Upper lobe of right lung (tissue), 1 donor: ENCODE measurements around the gene PARD3B. TPM values are rescaled to one million over a fixed set of nuclear protein-coding genes. Genes with fewer than 3 reads are reported as not detected.

Experiments used
- ATAC-seq: fragments of 200-7000 bp; cut with Tn5 transposase; one replicate; pipeline ENCODE4 v1.9.1; 2020; ENCODE audit warnings: mild to moderate bottlenecking, moderate library complexity
- DNase-seq: peaks from one replicate; pipeline ENCODE4 v3.0.0-alpha.2; 2020
- H3K27ac ChIP-seq: fragments of 200-600 bp; one replicate; pipeline ENCODE4 v1.8.0; 2022
- H3K27me3 ChIP-seq: fragments of 200-600 bp; one replicate; pipeline ENCODE4 v1.8.0; 2022; ENCODE audit warnings: mild to moderate bottlenecking
- H3K36me3 ChIP-seq: fragments of 200-600 bp; one replicate; pipeline ENCODE4 v1.8.0; 2022
- H3K4me1 ChIP-seq: fragments of 200-600 bp; one replicate; pipeline ENCODE4 v1.8.0; 2022
- H3K4me3 ChIP-seq: fragments of 200-600 bp; one replicate; pipeline ENCODE4 v1.8.0; 2022; ENCODE audit warnings: mild to moderate bottlenecking
- H3K9me3 ChIP-seq: fragments of 200-600 bp; one replicate; pipeline ENCODE4 v1.8.0; 2022
- CTCF ChIP-seq: fragments of 200-600 bp; IDR thresholded peaks from one replicate; pipeline ENCODE4 v1.8.0; 2022; ENCODE audit warnings: antibody characterized with exemption
- intact Hi-C: fragments of 100-400 bp; cut with DNase I; formaldehyde crosslinking; loops from one replicate; pipeline ENCODE4 v1.11.0; 2022
- total RNA-seq: library from RNA; stranded (reverse); fragmentation: NEBNext Ultra II Directional; extraction: Animal tissue kit (Norgen Biotek cat#: 25700); gene quantifications from one replicate; pipeline ENCODE4 v1.2.1, GENCODE V29; 2021
- donor health status: DM: no; HTN: yes; CAD: no; lungs with severe emphysema.

PARD3B gene
- total RNA-seq, 1 donor from 2014 or later: 32.5 TPM

GRCh38 chr2:204946892-204947291 is 401.6 kb downstream of the PARD3B start:
- Histone ChIP-seq H3K27me3 (no peaks in the 10 kb centered on the region), H3K4me3 (no peak overlapping the region), H3K9me3 (no peaks in the 10 kb centered on the region), H3K27ac (no peak overlapping the region), H3K36me3 (no peaks in the 10 kb centered on the region), H3K4me1 (no peaks in the 10 kb centered on the region)
- DNase-seq (no peak), ATAC-seq (no peak)
- no peak for TF ChIP-seq CTCF
- intact Hi-C loops: no loop called here

- DNase-seq: no peak
- intact Hi-C loops: no loop called here
- ATAC-seq: no peak
Measured at GRCh38 chr2:204947405-204947804, 402.1 kb downstream of the PARD3B start.

GRCh38 chr2:204948024-204948763 is 402.9 kb downstream of the PARD3B start:
- intact Hi-C loops: no loop called here
- Histone ChIP-seq H3K27ac (no peak overlapping the region), H3K4me1 (no peaks in the 10 kb centered on the region), H3K4me3 (no peak overlapping the region), H3K9me3 (no peaks in the 10 kb centered on the region), H3K36me3 (no peaks in the 10 kb centered on the region), H3K27me3 (no peaks in the 10 kb centered on the region)
- no peak for ATAC-seq
- no peak for DNase-seq
- TF ChIP-seq CTCF: no peak

More at GRCh38 chr2:204947405-204947804, 402.1 kb downstream of the PARD3B start:
- Histone ChIP-seq H3K27me3 (no peaks in the 10 kb centered on the region), H3K9me3 (no peaks in the 10 kb centered on the region), H3K36me3 (no peaks in the 10 kb centered on the region), H3K27ac (no peak overlapping the region), H3K4me3 (no peak overlapping the region), H3K4me1 (no peaks in the 10 kb centered on the region)
- no peak for TF ChIP-seq CTCF

- H3K4me3 ChIP-seq: no peak overlapping the region
- no peak for TF ChIP-seq CTCF
- H3K36me3 ChIP-seq: no peaks in the 10 kb centered on the region
- H3K27ac ChIP-seq: no peak overlapping the region
- H3K9me3 ChIP-seq: no peaks in the 10 kb centered on the region
- ATAC-seq (no peak), DNase-seq (no peak)
- H3K27me3 ChIP-seq: no peaks in the 10 kb centered on the region
- no peaks in the 10 kb centered on the region for H3K4me1 ChIP-seq
- intact Hi-C loops: no loop called here
Measured at GRCh38 chr2:204948822-204949221, 403.5 kb downstream of the PARD3B start.

GRCh38 chr2:204950695-204951346 is 405.5 kb downstream of the PARD3B start:
- Histone ChIP-seq H3K36me3 (no peaks in the 10 kb centered on the region), H3K4me3 (no peak overlapping the region), H3K9me3 (no peaks in the 10 kb centered on the region), H3K4me1 (no peaks in the 10 kb centered on the region), H3K27ac (no peak overlapping the region), H3K27me3 (no peaks in the 10 kb centered on the region)
- ATAC-seq (no peak), DNase-seq (no peak)
- no peak for TF ChIP-seq CTCF
- intact Hi-C loops: no loop called here
